COR-L47 (cell line): ENCODE results near the gene STRADA.
A peak's percentile ranks its signal among the peaks of the same experiment; 100 is the strongest.

Experiments used
- DNase-seq: peaks from one replicate; lab custom pipeline; 2025; lab: John Stamatoyannopoulos, UW

The STRADA gene

GRCh38 chr17:63741408-63742173, at the start of gene STRADA:
Gene STRADA, minus strand, starts transcription at chr17:63741799. Its CDS starts 13,430 bp downstream, at chr17:63728369.
- DNase-seq, result peak; percentile 99

- DNase-seq, result no peak
These were observed 48.5 kb upstream of the STRADA start for GRCh38 chr17:63790057-63790456.

GRCh38 chr17:63786971-63787711, 45.5 kb upstream of the STRADA start:
- no peak for DNase-seq

GRCh38 chr17:63786117-63786516, 44.5 kb upstream of the STRADA start:
- DNase-seq, result no peak

- DNase-seq, result no peak
These were observed 44.0 kb upstream of the STRADA start for GRCh38 chr17:63785556-63785955.

GRCh38 chr17:63783522-63783921, 41.9 kb upstream of the STRADA start:
- DNase-seq, result no peak

- no peak for DNase-seq
These were observed 39.3 kb upstream of the STRADA start for GRCh38 chr17:63780928-63781327.

GRCh38 chr17:63780507-63780906, 38.9 kb upstream of the STRADA start:
- no peak for DNase-seq

- DNase-seq, result no peak
These were observed 33.8 kb upstream of the STRADA start for GRCh38 chr17:63775420-63775819.

GRCh38 chr17:63774969-63775265, 33.3 kb upstream of the STRADA start:
- no peak for DNase-seq

GRCh38 chr17:63774141-63774968, 32.8 kb upstream of the STRADA start, which contains the start of gene DDX42:
Gene DDX42, plus strand, starts transcription at chr17:63774170. Its CDS starts 12,880 bp downstream, at chr17:63787050.
- DNase-seq, result peak; percentile 59

- DNase-seq, result peak; percentile 99
These were observed 31.9 kb upstream of the STRADA start, which contains the start of gene CCDC47 for GRCh38 chr17:63773272-63774140. Gene CCDC47, minus strand, starts transcription at chr17:63773597. Its CDS starts 7,422 bp downstream, at chr17:63766175.

- no peak for DNase-seq
These were observed 31.2 kb upstream of the STRADA start for GRCh38 chr17:63772801-63773271.

GRCh38 chr17:63768433-63768832, 26.8 kb upstream of the STRADA start:
- no peak for DNase-seq

GRCh38 chr17:63766754-63767153, 25.2 kb upstream of the STRADA start:
- no peak for DNase-seq

- no peak for DNase-seq
These were observed 23.1 kb upstream of the STRADA start for GRCh38 chr17:63764716-63765115.

GRCh38 chr17:63762161-63763078, 20.8 kb upstream of the STRADA start:
- no peak for DNase-seq

GRCh38 chr17:63760771-63761539, 19.4 kb upstream of the STRADA start:
- DNase-seq, result no peak

GRCh38 chr17:63758428-63758827, 16.8 kb upstream of the STRADA start:
- no peak for DNase-seq
